Activated CD4-positive, alpha-beta T cell treated with anti-CD3 and anti-CD28 coated beads, Interleukin-2, amount 10 ng/mL, durations not matched to agents 7 days and 5 days (primary cell): ENCODE results near the gene MAP2K1. TPM values are rescaled to one million over a fixed set of nuclear protein-coding genes. Genes with fewer than 3 reads are reported as not detected.
"Not testable (repeated sequence)": the region's sequence is repeated elsewhere in the genome, so short reads cannot be mapped to it uniquely, and the experiment has no call there.

Experiments
- CTCF ChIA-PET: fragments of 350-600 bp; sonication (Branson Sonifier 250); formaldehyde crosslinking; loops from one replicate; lab custom pipeline; 2021; ENCODE audit warnings: antibody characterized with exemption; lab: Charles Lee
- POLR2A ChIA-PET: fragments of 350-600 bp; sonication (Branson Sonifier 250); formaldehyde crosslinking; loops from one replicate; lab custom pipeline; 2021; ENCODE audit warnings: antibody characterized with exemption; lab: Charles Lee
- DNase-seq: peaks from one replicate; pipeline ENCODE4 v3.0.0-alpha.2; 2020
- H3K27ac Mint-ChIP-seq: one replicate; pipeline ENCODE4 v1.8.0; 2021; ENCODE audit warnings: mild to moderate bottlenecking, moderate library complexity, mixed read lengths
- H3K27me3 Mint-ChIP-seq: one replicate; pipeline ENCODE4 v1.8.0; 2021; ENCODE audit warnings: mixed read lengths
- H3K36me3 Mint-ChIP-seq: one replicate; pipeline ENCODE4 v1.8.0; 2021; ENCODE audit warnings: low read depth, mixed read lengths
- H3K4me1 Mint-ChIP-seq: one replicate; pipeline ENCODE4 v1.8.0; 2021; ENCODE audit warnings: mixed read lengths
- H3K4me3 Mint-ChIP-seq: one replicate; pipeline ENCODE4 v1.8.0; 2021; ENCODE audit warnings: mild to moderate bottlenecking, moderate library complexity, mixed read lengths
- H3K9me3 Mint-ChIP-seq: one replicate; pipeline ENCODE4 v1.8.0; 2021; ENCODE audit warnings: mixed read lengths
- total RNA-seq, 2 experiments: library from RNA; stranded (reverse); gene quantifications; one replicate each; pipeline ENCODE4 v1.2.3, GENCODE V29; 2021

The MAP2K1 gene
- total RNA-seq, 2 experiments from 2014 or later = 72.1 to 83.0 TPM

DNA sequence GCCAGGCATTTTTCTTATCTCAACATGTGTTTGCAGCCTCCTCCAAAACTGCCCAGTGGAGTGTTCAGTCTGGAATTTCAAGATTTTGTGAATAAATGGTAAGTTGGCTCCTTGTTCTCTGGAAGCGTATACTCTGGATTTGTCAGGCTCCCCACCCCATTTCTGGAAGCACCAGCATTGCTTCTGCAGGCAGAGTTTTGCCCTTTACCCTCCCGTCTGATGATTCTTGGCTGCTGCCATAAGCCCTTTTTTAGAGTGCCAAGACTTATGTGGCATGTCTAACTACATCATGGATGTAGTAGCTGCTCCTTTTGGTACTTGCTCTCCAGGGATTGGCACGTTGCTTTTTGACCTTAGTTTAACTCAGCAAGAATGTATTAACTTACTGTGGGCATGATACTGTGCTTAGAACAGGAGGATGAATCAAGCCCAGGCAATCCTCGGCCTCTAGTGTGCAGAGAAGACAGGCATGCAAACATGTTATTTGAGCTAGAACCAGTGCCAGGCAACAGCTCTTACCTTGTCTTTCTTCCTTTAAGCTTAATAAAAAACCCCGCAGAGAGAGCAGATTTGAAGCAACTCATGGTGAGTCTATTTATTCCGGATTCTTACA, 102.6 kb downstream of the MAP2K1 start:
- H3K27ac Mint-ChIP-seq = no peak overlapping the region
- no peaks in the 10 kb centered on the region for H3K27me3 Mint-ChIP-seq
- H3K4me1 Mint-ChIP-seq = peaks cover 10% of the 10 kb centered on the region
- no peak overlapping the region for H3K4me3 Mint-ChIP-seq
- POLR2A ChIA-PET = no interaction called here
- CTCF ChIA-PET = interaction anchor here (0.6 to 3.0 kb wide), 4 partner anchors 9 to 852 kb away, joined by 3 to 20 read pairs (median 4); partner anchors contain the start of genes RPL4, SNAPC5 and ZWILCH
- peaks cover 59% of the 10 kb centered on the region for H3K36me3 Mint-ChIP-seq
- H3K9me3 Mint-ChIP-seq = no peaks in the 10 kb centered on the region
- no peak for DNase-seq

GRCh38 chr15:66491846-66492245, 105.1 kb downstream of the MAP2K1 start:
- Mint-ChIP-seq H3K9me3 (no peaks in the 10 kb centered on the region), H3K4me3 (no peak overlapping the region), H3K36me3 (peaks cover 59% of the 10 kb centered on the region), H3K27ac (no peak overlapping the region), H3K4me1 (peaks cover 28% of the 10 kb centered on the region), H3K27me3 (no peaks in the 10 kb centered on the region)
- ChIA-PET CTCF (interaction anchor here (0.6 kb wide), 1 partner anchor 359 kb away, joined by 3 read pairs; no protein-coding TSS in a partner anchor), POLR2A (no interaction called here)
- DNase-seq = no peak

DNA sequence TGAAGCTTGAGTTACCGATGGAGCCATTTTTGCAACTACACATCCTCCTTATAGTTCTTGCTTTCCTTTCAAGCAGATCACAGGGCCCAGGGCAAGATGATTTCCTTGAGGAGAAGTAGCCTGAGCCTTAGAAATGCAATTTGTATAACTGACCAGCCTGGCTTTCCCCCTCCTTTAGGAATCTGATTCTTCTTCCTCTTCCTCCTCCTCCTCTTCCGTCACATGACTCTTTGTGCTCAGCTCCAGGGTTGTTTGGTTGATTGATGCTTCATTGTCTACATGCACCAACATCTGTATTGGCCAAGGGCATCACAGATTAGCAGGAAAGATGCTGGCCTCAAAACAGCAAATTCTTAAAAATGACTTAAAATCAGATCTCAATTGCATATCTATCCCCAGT, 107.5 kb downstream of the MAP2K1 start:
- Mint-ChIP-seq H3K4me3 (no peak overlapping the region), H3K36me3 (peaks cover 67% of the 10 kb centered on the region), H3K27ac (peak overlapping the region; percentile 77), H3K9me3 (no peaks in the 10 kb centered on the region), H3K27me3 (no peaks in the 10 kb centered on the region), H3K4me1 (peaks cover 47% of the 10 kb centered on the region)
- POLR2A ChIA-PET = no interaction called here
- CTCF ChIA-PET = interaction anchor here (1.1 kb wide), 1 partner anchor 202 kb away, joined by 3 read pairs; no protein-coding TSS in a partner anchor
- no peak for DNase-seq

GRCh38 chr15:66496951-66497501, 110.3 kb downstream of the MAP2K1 start:
- no peaks in the 10 kb centered on the region for H3K9me3 Mint-ChIP-seq
- peak; percentile 12 for DNase-seq
- peaks cover 66% of the 10 kb centered on the region for H3K4me1 Mint-ChIP-seq
- peak overlapping the region; percentile 96 for H3K27ac Mint-ChIP-seq
- H3K27me3 Mint-ChIP-seq = no peaks in the 10 kb centered on the region
- H3K4me3 Mint-ChIP-seq = peak overlapping the region; percentile 97
- H3K36me3 Mint-ChIP-seq = peaks cover 80% of the 10 kb centered on the region
- ChIA-PET CTCF (interaction anchor here (0.6 to 4.2 kb wide), 14 partner anchors 8 to 666 kb away, joined by 3 to 35 read pairs (median 6); partner anchors contain the start of genes MAP2K1 and TIPIN), POLR2A (interaction anchor here (1.4 kb wide), 2 partner anchors 109 to 143 kb away, joined by 3 to 8 read pairs; no protein-coding TSS in a partner anchor)

DNA sequence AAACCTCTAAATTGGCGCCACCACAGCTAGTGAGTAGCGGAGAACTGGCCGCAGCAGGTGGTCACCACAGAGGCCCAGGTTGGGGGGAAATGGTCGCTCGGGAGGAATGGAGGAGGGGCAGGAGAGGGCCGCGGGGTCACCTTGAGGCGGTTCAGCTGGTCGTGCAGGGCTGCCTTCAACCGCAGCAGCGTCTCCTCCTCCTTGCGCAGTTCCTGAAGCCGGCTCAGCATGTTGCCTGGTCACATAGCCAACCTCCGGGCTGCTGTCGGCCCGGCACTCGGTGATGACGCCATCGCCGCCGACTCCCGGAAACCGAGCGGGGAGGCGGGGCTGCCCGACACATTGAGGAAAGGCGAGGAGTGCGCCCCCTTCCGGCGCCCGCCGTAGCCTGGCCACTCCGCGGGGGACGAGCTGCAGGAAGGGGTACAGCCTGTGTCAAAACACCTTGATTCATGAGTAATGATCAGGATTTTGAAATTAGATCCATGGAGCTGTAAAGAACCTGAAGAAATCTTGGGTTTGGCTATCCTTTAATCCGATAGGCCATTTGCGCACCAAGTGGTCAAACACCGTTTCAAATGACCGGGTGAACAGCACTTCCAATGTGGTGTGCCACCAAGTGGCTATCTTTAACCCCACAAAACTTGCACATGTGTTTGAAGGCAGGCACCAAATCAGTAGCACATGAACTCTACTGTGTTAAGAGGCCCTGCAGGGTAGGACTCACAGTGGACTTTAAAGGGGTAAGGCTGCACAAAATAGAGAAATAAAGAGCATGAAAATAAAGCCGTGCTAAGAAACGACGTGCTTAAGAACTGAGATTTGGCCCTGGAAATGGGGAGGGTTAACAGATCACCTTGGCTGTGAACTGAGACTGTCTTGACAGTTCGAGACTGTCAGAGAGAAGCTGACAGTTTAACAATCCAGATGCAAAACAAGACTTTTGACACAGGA, 111.1 kb downstream of the MAP2K1 start, which contains the start of gene SNAPC5:
TSS of gene SNAPC5 (minus strand) at position 261 of the 954 bp plus-strand sequence. CDS start at position 230, 31 bp downstream.
- Mint-ChIP-seq H3K9me3 (no peaks in the 10 kb centered on the region), H3K27ac (peak within 1 kb of the TSS; percentile 96), H3K4me1 (peaks cover 72% of the 10 kb centered on the region), H3K36me3 (peaks cover 82% of the 10 kb centered on the region), H3K27me3 (no peaks in the 10 kb centered on the region), H3K4me3 (peak within 1 kb of the TSS; percentile 97)
- ChIA-PET POLR2A (interaction anchor here (0.7 to 1.4 kb wide), 3 partner anchors 60 to 143 kb away, joined by 3 to 8 read pairs (median 3); no protein-coding TSS in a partner anchor), CTCF (interaction anchor here (0.5 to 4.2 kb wide), 37 partner anchors 9 to 1530 kb away, joined by 3 to 35 read pairs (median 5); partner anchors contain the start of genes DIS3L, MAP2K1 and TIPIN)
- peak; percentile 98 for DNase-seq

GRCh38 chr15:66498501-66499386, 112.0 kb downstream of the MAP2K1 start:
- Mint-ChIP-seq H3K4me1 (peaks cover 76% of the 10 kb centered on the region), H3K4me3 (no peak overlapping the region), H3K9me3 (no peaks in the 10 kb centered on the region), H3K27me3 (no peaks in the 10 kb centered on the region), H3K27ac (peak overlapping the region; percentile 96), H3K36me3 (peaks cover 84% of the 10 kb centered on the region)
- CTCF ChIA-PET = interaction anchor here (0.5 to 4.2 kb wide), 30 partner anchors 10 to 1531 kb away, joined by 3 to 35 read pairs (median 4); partner anchors contain the start of genes DIS3L, MAP2K1 and TIPIN
- POLR2A ChIA-PET = interaction anchor here (0.5 to 1.4 kb wide), 5 partner anchors 22 to 248 kb away, joined by 3 to 4 read pairs (median 3); no protein-coding TSS in a partner anchor
- DNase-seq = peak; percentile 37

DNA sequence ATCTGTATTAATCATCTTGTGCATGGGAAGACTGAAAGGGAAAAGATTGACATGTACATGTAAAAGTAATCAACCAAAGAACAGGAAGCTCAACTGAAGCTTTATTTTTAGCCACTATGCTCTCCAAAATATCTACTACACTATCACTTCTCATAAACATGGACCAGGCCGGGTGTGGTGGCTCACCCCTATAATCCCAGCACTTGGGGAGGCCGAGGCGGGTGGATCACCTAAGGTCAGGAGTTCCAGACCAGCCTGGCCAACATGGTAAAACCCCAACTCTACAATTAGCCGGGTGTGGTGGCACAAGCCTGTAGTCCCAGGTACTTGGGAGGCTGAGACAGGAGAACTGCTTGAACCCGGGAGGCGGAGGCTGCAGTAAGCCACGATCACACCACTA, 113.6 kb downstream of the MAP2K1 start:
- Mint-ChIP-seq H3K4me1 (peaks cover 69% of the 10 kb centered on the region), H3K27ac (peak overlapping the region; percentile 43), H3K36me3 (peaks cover 77% of the 10 kb centered on the region)
- POLR2A ChIA-PET, H3K9me3 Mint-ChIP-seq, DNase-seq, H3K4me3 Mint-ChIP-seq, H3K27me3 Mint-ChIP-seq: not testable (repeated sequence)
- CTCF ChIA-PET = interaction anchor here (4.1 to 4.2 kb wide), 2 partner anchors 11 to 114 kb away, joined by 20 to 35 read pairs; partner anchors contain the start of gene MAP2K1

GRCh38 chr15:66502491-66502890, 115.8 kb downstream of the MAP2K1 start:
- Mint-ChIP-seq H3K4me3 (peak overlapping the region; percentile 100), H3K4me1 (peaks cover 68% of the 10 kb centered on the region), H3K27ac (peak overlapping the region; percentile 99), H3K27me3 (no peaks in the 10 kb centered on the region), H3K9me3 (no peaks in the 10 kb centered on the region), H3K36me3 (peaks cover 67% of the 10 kb centered on the region)
- DNase-seq = no peak
- ChIA-PET POLR2A (no interaction called here), CTCF (interaction anchor here (0.6 kb wide), 1 partner anchor 891 kb away, joined by 3 read pairs; no protein-coding TSS in a partner anchor)

DNA sequence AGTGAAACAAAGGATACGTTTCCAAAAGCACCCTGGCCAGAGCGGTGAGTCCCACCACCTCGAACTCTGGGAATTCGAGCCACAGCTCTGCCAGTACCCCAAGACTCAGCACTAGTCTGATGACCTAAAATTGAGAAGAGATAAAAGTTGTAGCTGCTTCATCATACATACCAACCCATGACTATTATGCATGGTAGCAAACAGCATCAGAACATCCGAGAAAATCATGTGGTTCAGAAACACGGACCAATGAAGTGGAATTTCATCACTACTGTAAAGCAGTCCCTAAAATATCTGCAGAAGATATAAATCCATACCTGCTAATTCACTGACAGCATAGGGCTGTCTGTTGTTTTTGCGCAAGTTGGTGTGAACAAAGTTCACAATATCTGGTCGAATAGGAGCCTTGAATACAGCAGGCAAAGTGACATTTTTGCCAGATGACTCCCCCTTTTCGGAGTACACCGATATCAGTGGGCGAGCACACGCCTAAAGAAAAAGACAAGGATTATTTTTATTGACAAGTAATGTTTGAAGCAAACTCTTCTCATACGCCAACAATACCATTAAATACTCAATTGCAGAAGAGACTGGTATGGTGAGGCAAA, 116.4 kb downstream of the MAP2K1 start:
- peaks cover 63% of the 10 kb centered on the region for H3K36me3 Mint-ChIP-seq
- H3K9me3 Mint-ChIP-seq, H3K27me3 Mint-ChIP-seq, DNase-seq, POLR2A ChIA-PET, CTCF ChIA-PET: not testable (repeated sequence)
- H3K4me1 Mint-ChIP-seq = peaks cover 70% of the 10 kb centered on the region
- H3K27ac Mint-ChIP-seq = peak overlapping the region; percentile 99
- H3K4me3 Mint-ChIP-seq = peak overlapping the region; percentile 100

DNA sequence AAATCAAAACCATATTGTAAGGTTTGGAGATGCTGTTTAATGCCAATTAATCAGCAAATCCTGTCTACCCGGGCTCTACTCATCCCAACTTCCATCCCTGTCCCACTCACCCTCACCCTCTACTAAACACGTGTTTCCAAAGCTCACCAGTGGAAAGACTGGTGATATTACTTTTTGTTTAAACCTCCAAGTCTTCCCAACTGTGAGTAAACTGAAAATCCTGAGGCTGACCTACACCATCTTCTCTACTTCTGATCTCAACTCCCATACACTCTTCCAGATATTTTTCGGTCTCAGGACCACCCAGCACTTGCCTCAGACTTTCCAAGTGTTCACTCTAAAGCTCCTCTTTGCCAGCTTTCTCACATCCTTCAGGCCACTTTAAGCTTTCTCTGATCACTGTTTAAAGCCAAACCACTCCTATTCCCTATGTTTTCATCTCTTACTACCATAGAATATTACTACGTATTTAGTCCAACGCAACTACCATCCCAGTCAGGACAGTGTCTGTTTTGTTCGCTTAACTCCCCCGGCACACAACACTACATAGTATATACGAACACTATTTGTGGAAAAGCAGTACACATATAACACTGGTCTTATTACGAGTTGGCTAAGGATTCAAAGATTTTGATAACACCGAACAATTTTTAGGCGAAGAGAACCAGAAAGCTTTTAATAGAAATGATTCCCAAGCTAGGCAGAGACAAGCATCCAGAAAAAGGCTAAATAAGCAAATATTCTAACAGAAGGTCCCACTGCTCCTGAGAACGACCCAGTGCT, 117.3 kb downstream of the MAP2K1 start:
- DNase-seq = no peak
- ChIA-PET POLR2A (no interaction called here), CTCF (interaction anchor here (0.6 to 1.7 kb wide), 3 partner anchors 9 to 119 kb away, joined by 3 to 4 read pairs (median 3); no protein-coding TSS in a partner anchor)
- Mint-ChIP-seq H3K27ac (peak overlapping the region; percentile 99), H3K36me3 (peaks cover 58% of the 10 kb centered on the region), H3K9me3 (no peaks in the 10 kb centered on the region), H3K4me3 (peak overlapping the region; percentile 100), H3K4me1 (peaks cover 66% of the 10 kb centered on the region), H3K27me3 (no peaks in the 10 kb centered on the region)
